GM12874 (cell line): ENCODE measurements around the gene MYO18B.

Source experiments
- TF ChIP-seq, protein P1 (sequence below): IDR thresholded peaks from 2 replicates; pipeline ENCODE4 v1.5.1; 2011; ENCODE audit warnings: low read depth, mild to moderate bottlenecking, control low read depth, low read length, moderate library complexity; ENCODE audit not compliant: insufficient read depth

The MYO18B gene

DNA sequence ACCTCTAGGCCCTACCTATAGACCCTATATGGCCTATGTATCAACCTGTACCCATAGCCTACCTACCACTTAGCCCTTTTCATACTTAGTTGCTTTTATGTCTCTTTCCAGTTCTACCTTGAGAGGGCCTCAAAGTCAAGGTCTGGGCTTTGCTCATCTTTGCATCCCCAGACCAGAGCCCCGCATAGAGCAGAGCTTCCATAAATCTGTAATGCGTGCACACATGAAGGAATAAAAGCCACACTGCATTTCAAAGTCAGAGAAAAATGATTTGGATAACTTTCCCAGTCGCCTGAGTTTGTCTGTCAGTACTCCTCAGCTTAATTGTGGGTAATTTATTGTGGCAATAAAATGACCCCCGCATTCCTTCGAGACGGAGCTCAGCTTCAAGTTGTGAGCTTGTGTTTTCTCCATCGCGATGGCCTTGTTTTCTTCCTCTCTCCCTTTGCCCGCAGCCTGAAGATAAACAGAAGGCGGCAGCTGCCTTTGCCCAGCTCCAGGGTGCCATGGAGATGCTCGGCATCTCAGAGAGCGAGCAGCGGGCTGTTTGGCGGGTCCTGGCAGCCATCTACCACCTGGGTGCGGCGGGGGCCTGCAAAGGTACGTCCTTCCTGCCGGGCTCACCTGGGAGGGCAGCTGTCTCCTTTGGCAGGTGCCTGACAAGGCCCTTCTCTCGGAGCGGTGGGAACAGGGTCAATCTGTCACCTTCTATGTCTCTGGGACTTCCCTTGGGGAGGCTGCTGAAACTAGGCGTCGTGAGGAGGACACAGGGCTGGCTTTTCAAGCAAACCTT, 55.7 kb downstream of the MYO18B start:
- TF ChIP-seq, protein P1, sequence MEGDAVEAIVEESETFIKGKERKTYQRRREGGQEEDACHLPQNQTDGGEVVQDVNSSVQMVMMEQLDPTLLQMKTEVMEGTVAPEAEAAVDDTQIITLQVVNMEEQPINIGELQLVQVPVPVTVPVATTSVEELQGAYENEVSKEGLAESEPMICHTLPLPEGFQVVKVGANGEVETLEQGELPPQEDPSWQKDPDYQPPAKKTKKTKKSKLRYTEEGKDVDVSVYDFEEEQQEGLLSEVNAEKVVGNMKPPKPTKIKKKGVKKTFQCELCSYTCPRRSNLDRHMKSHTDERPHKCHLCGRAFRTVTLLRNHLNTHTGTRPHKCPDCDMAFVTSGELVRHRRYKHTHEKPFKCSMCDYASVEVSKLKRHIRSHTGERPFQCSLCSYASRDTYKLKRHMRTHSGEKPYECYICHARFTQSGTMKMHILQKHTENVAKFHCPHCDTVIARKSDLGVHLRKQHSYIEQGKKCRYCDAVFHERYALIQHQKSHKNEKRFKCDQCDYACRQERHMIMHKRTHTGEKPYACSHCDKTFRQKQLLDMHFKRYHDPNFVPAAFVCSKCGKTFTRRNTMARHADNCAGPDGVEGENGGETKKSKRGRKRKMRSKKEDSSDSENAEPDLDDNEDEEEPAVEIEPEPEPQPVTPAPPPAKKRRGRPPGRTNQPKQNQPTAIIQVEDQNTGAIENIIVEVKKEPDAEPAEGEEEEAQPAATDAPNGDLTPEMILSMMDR: no peak

DNA sequence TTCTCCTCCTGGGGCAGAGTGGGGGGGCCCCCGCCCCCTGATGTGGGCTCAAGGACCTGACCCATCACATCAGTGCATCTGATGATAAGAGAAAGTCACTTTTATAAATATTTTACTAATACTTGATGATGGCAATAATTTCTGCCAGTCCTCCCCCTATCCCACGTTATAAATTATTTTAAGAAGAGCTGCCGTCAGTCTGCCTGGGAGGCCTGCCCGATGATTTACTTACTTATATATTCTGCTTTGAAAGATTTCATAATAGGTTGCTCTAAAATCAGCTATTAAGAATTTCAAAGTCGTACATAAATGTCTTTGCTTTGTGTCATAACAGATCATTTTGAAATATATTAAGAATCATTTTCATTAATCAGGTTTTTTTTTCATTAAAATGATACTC, 58.8 kb downstream of the MYO18B start:
- TF ChIP-seq, protein P1: no peak

DNA sequence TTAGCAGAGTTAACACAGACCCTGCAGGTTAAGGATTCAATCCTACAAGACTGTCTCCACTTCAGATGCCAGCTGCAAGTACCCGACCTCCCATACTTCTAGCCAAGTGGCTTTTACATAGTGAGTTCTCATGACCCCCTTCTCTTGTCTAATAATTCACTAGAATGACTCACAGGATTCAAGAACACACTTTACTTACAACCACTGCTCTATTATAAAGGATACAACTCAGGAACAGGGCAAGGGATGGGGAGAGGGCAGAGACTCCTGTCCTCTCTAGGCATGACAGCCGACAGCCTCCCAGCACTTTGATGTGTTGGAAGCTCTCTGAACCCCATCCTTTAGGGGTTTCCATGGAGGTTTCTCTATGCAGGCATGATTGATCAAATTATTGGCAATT, 60.0 kb downstream of the MYO18B start:
- TF ChIP-seq, protein P1: no peak

DNA sequence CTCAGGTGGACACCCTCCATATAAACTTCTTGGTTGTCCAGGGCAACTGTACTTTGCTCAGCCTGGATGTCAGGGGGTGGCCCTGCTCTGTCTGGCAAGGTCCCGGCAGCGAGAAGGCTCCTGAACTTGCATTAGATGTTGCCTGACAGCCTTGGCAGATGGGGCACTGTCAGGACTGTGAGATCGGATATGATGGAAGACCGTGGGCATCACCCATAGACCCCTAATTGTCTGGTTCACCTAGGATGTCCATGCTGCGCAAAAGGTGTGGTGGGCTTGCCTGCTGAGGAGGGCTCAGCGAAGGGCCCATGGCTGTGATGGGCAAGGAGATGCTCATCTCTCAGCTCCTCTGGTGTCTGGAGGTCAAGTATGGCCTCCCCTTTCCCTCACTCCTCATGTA, 62.7 kb downstream of the MYO18B start:
- TF ChIP-seq, protein P1: no peak

DNA sequence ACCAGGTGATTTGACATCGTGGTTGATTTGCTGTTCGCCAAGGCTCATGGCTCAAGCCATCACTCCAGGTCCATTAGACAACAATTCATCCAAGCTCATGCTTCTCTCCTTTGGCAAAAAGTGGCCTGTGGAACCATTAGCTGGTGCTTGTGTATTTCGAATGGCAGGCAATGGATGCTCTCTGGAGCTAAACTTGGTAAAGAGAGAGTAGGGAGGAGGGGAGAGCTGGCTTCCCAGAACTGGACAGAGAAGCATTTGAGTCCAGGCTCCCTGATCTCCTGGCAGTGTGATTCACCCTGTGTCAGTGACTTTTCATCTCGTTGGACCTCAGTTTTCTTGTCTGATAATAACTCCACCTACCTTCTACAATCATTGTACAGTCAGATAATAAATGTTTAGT, 64.6 kb downstream of the MYO18B start:
- TF ChIP-seq, protein P1: no peak

DNA sequence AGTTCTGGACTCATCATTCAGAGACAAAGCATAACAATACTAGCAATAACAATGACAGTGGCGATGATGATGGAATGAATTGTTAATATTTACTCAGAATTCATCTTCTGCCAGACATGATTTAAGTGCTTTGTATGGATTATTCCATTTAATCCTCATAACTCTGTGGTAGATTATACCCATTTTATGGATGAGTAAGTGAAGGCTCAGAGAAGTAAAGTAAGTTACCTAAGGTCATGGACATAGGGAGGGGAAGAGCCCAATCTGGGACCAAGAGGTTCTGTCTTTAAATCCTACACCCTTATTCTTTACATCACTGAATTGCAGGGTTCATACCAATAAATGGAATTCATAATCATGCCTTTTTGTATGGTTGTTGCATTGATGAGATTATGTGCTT, 72.7 kb downstream of the MYO18B start:
- TF ChIP-seq, protein P1: no peak

DNA sequence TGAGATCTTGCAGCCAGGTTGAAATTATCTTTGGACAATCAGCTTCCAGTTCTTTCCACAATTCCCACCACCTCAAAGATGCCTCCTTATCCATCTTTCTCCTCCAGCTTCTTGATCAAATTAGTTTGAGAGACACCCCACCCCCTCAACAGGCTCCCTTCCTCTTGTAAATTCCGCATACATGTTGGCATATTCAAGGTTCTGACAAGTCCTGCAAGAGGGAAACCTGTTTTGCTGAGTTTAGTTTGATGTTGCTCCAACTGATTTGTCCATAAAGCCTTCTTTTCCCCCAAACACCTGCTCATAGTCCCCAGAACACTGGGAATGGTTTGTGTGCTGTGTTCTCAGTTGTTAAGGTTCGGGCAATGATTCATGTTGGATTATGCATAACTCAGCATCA, 73.6 kb downstream of the MYO18B start:
- TF ChIP-seq, protein P1: no peak
